Stimulated activated CD4-positive, alpha-beta T cell treated with anti-CD3 and anti-CD28 coated beads, Interleukin-4, amount 100 ng/mL, for 1 hour (primary cell): Measurements from ENCODE around the gene KMT5B.

Experiments
- DNase-seq: peaks from one replicate; pipeline ENCODE4 v3.0.0-alpha.2; 2020

The KMT5B gene

GRCh38 chr11:68116974-68117373, 96.1 kb downstream of the KMT5B start:
- DNase-seq: no peak

- DNase-seq: no peak
Observed at GRCh38 chr11:68116126-68116525, 97.0 kb downstream of the KMT5B start.

GRCh38 chr11:68115285-68115684, 97.8 kb downstream of the KMT5B start:
- no peak for DNase-seq

- DNase-seq: no peak
Observed at GRCh38 chr11:68113986-68114385, 99.1 kb downstream of the KMT5B start.

- no peak for DNase-seq
Observed at GRCh38 chr11:68107689-68108088, 105.4 kb downstream of the KMT5B start.

DNA sequence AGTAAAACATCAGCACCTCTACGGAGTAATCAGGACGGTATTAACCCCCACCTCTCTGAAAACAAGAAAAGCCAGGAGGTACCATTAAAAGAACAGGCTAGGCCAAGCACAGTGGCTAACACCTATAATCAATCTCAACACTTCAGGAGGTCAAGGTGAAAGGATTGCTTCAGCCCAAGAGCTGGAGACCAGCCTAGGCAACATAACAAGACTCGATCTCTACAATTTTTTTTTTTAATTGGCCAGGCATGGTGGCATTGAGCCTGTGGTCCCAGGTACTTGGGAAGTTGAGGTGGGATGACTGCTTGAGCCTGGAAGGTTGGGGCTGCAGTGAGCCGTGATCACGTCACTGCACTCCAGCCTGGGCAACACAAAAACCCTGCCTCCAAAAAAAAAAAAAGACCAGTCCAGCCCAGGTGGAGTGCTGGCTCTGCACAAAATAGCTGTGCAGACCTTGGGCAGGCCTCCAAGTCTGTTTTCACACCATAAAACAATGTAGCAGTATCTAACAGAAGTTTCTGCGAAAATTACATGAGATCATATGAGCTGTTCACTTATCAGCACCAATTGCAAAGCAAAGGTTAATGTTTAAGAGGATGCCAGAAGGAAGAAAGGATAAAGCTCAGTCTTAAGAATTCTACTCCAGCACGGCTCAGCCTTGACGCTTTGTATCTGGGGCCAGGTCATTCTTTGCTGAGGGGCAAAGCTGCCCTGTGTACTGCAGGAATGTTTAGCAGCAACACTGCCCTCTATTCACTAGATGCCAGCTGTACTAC, 106.7 kb downstream of the KMT5B start:
- DNase-seq: no peak
